Coronary artery (tissue), 2 donors: ENCODE results near the gene TAF1C.

Source experiments
- DNase-seq: peaks from one replicate; pipeline ENCODE4 v3.0.0-alpha.2; 2017; ENCODE audit warnings: low spot score
- H3K27ac ChIP-seq, 2 donors: fragments of 200-600 bp; sonication (generic); one replicate each; pipeline ENCODE4 v1.5.1; 2016 to 2019
- H3K4me3 ChIP-seq: fragments of 200-600 bp; sonication (generic); 2 replicates; pipeline ENCODE4 v1.5.1; 2016; ENCODE audit warnings: mild to moderate bottlenecking, moderate library complexity
- CTCF ChIP-seq: fragments of 200-600 bp; sonication (generic); IDR thresholded peaks from one replicate; pipeline ENCODE4 v1.5.1; 2019; ENCODE audit warnings: antibody characterized with exemption

Gene TAF1C

GRCh38 chr16:84159007-84159406, 27.9 kb downstream of the TAF1C start:
- no peak overlapping the region for H3K27ac ChIP-seq
- TF ChIP-seq CTCF = no peak
- H3K4me3 ChIP-seq = no peak overlapping the region
- DNase-seq = no peak

DNA sequence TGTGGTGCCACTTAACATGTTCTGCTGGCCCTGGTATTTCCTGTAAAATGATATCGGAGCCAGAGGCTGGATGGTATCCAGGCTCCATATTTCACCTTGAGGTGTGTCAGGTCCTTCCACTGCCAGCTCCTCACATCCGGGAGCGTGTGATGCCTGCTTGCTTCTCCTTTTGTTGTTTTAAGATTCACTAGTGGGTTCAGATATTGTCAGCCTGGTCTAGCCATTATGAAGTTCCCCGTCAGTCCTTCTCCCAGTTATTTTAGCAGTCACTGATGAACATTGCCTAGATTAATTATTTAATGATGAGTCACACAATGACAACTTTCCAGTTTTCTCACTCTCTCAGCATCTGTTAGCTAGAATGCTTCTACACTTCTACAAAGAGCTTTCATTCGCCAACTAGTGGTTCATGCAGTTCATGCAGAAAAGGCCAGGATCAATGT, 30.5 kb downstream of the TAF1C start:
- no peak for DNase-seq
- TF ChIP-seq CTCF = no peak
- Histone ChIP-seq H3K27ac (no peak overlapping the region), H3K4me3 (no peak overlapping the region)

- Histone ChIP-seq H3K27ac (no peak overlapping the region), H3K4me3 (no peak overlapping the region)
- TF ChIP-seq CTCF = no peak
- no peak for DNase-seq
Measured at GRCh38 chr16:84155771-84156170, 31.1 kb downstream of the TAF1C start.

DNA sequence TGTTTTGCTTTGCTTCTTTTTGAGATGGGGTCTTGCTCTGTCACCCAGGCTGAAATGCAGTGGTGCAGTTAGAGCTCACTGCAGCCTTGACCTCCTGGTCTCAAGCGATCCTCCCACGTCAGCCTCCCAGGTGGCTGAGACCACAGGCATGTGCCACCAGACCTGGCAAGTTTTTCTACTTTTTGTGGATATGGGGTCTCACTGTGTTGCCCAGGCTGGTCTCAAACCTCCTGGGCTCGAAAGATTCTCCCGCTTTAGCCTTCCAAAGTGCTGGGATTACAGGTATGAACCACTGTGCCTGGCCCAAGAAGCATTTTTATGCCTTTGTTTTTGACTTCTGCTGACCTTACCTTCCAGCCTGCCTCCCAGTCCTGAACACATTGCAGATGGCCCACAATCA, 31.6 kb downstream of the TAF1C start:
- no peak overlapping the region for H3K27ac ChIP-seq
- TF ChIP-seq CTCF = no peak
- H3K4me3 ChIP-seq = no peak overlapping the region
- DNase-seq = no peak

- DNase-seq = no peak
- Histone ChIP-seq H3K27ac (no peak overlapping the region), H3K4me3 (no peak overlapping the region)
- no peak for TF ChIP-seq CTCF
Measured at GRCh38 chr16:84153660-84154214, 33.1 kb downstream of the TAF1C start.

GRCh38 chr16:84150926-84151325, 35.9 kb downstream of the TAF1C start:
- DNase-seq = no peak

More at GRCh38 chr16:84150926-84151325, 35.9 kb downstream of the TAF1C start:
- no peak for TF ChIP-seq CTCF
- no peak overlapping the region for H3K4me3 ChIP-seq
- H3K27ac ChIP-seq = no peak overlapping the region
